Spleen (tissue), 11 donors: ENCODE data around the gene SMAD3. TPM values are rescaled to one million over a fixed set of nuclear protein-coding genes. Genes with fewer than 3 reads are reported as not detected.

Source experiments
- DNase-seq: peaks from one replicate; pipeline ENCODE4 v3.0.0-alpha.2; 2020
- H3K27ac ChIP-seq, 8 donors: fragments of 200-600 bp; sonication (generic) in 7 of 8; 1 replicate in 4 of 8; 2 replicates in 4 of 8; pipeline versions ENCODE4 v1.5.0 to v1.8.0; 2016 to 2021; ENCODE audit warnings: inconsistent platforms in 4 of 8, mild to moderate bottlenecking in 4 of 8, moderate library complexity in 1 of 8
- H3K27me3 ChIP-seq, 7 donors: fragments of 200-600 bp; sonication (generic) in 6 of 7; replicated peaks in 1 of 7; 1 replicate in 4 of 7; 2 replicates in 3 of 7; pipeline versions ENCODE4 v1.5.0 to v1.8.0; 2016 to 2021; ENCODE audit warnings: inconsistent platforms in 3 of 7, mild to moderate bottlenecking in 1 of 7
- H3K36me3 ChIP-seq, 6 donors: fragments of 200-600 bp; sonication (generic) in 5 of 6; 1 replicate in 4 of 6; 2 replicates in 2 of 6; pipeline versions ENCODE4 v1.5.0 to v1.8.0; 2016 to 2021; ENCODE audit warnings: inconsistent platforms in 2 of 6
- H3K4me1 ChIP-seq, 6 donors: fragments of 200-600 bp; sonication (generic) in 5 of 6; 1 replicate in 3 of 6; 2 replicates in 3 of 6; pipeline versions ENCODE4 v1.5.0 to v1.8.0; 2016 to 2021; ENCODE audit warnings: inconsistent platforms in 3 of 6
- H3K4me3 ChIP-seq, 8 donors: fragments of 200-600 bp; sonication (generic) in 7 of 8; 1 replicate in 4 of 8; 2 replicates in 4 of 8; pipeline versions ENCODE4 v1.5.0 to v1.8.0; 2016 to 2021; ENCODE audit warnings: inconsistent platforms in 4 of 8, mild to moderate bottlenecking in 4 of 8, moderate library complexity in 2 of 8
- H3K9me3 ChIP-seq, 8 donors: fragments of 200-600 bp; sonication (generic) in 7 of 8; 1 replicate in 4 of 8; 2 replicates in 4 of 8; pipeline versions ENCODE4 v1.5.0 to v1.8.0; 2016 to 2021; ENCODE audit warnings: inconsistent platforms in 4 of 8
- POLR2A ChIP-seq, 3 donors: fragments of 450-650 bp; IDR thresholded peaks; one replicate each; pipeline ENCODE4 v1.5.1; 2017; ENCODE audit warnings: antibody characterized with exemption in 3 of 3, mild to moderate bottlenecking in 1 of 3
- POLR2AphosphoS5 ChIP-seq, 3 donors: sonication (generic); formaldehyde crosslinking; IDR thresholded peaks; one replicate each; pipeline ENCODE4 v1.5.1; 2017; ENCODE audit warnings: antibody characterized with exemption in 3 of 3
- WGBS, 5 donors: extraction: QIAGEN DNeasy Blood & Tissue Kit in 3 of 5; methylation state at CpG; one replicate each; pipeline versions ENCODE4 v1.1.5 to v1.1.7; 2013 to 2018; 5-methylcytosine and 5-hydroxymethylcytosine counted together
- intact Hi-C: fragments of 100-400 bp; cut with DNase I; formaldehyde crosslinking; loops from one replicate; pipeline ENCODE4 v1.15.0; 2023; ENCODE audit warnings: low total_unique reads
- polyA plus RNA-seq, 3 donors: library from polyadenylated mRNA; stranded (reverse); fragments of 200-250 nt; gene quantifications; one replicate each; pipeline ENCODE4 v1.2.1, GENCODE V29; 2013
- total RNA-seq, 7 donors: library from RNA; depleted of rRNA in 3 of 7; stranded (reverse); fragments of >200 nt in 3 of 7; fragmentation: NEBNext Ultra II Directional in 4 of 7; extraction: Animal tissue kit (Norgen Biotek cat#: 25700) in 4 of 7; gene quantifications; one replicate each; pipeline versions ENCODE4 v1.1.0 to v1.2.1, GENCODE V29; 2016 to 2021
- TF ChIP-seq, protein P1 (sequence below), 11 experiments: fragments of 200-600 bp in 7 of 11; fragments of 450-650 bp in 4 of 11; sonication (generic) in 4 of 11; IDR thresholded peaks in 8 of 11; conservative IDR thresholded peaks in 3 of 11; 1 replicate in 7 of 11; 2 replicates in 4 of 11; pipeline versions ENCODE4 v1.4.0 to v1.8.0; 2016 to 2021; ENCODE audit warnings: antibody characterized with exemption in 11 of 11, inconsistent platforms in 4 of 11, mild to moderate bottlenecking in 1 of 11
- donor health status: healthy with polysubstance abuse.
- donor health status: DM: no; HTN: no; CAD: no; lungs with moderate emphysema.
- donor health status: DM: no; HTN: no; CAD: no.
- donor health status: Bipolar disorder and iron deficiency.
- donor health status: healthy.
- donor health status: DM: no; HTN: no; CAD: no.
- donor health status: DM: yes; HTN: yes; CAD: no.

The SMAD3 gene
- total and polyA plus RNA-seq, 10 donors: 8.3 to 78.4 (median 33.7) TPM

GRCh38 chr15:67083135-67083762 lies 17.8 kb downstream of the SMAD3 start:
- peaks cover 77 to 100% (median 99%) of the 10 kb centered on the region in 6 donors for H3K4me1 ChIP-seq
- H3K36me3 ChIP-seq: no peaks in the 10 kb centered on the region
- H3K27ac ChIP-seq: peak overlapping the region; percentile 55 to 85 (median 74)
- no peak for TF ChIP-seq POLR2AphosphoS5 (IDR thresholded peaks at IDR 0.05)
- TF ChIP-seq, protein P1, sequence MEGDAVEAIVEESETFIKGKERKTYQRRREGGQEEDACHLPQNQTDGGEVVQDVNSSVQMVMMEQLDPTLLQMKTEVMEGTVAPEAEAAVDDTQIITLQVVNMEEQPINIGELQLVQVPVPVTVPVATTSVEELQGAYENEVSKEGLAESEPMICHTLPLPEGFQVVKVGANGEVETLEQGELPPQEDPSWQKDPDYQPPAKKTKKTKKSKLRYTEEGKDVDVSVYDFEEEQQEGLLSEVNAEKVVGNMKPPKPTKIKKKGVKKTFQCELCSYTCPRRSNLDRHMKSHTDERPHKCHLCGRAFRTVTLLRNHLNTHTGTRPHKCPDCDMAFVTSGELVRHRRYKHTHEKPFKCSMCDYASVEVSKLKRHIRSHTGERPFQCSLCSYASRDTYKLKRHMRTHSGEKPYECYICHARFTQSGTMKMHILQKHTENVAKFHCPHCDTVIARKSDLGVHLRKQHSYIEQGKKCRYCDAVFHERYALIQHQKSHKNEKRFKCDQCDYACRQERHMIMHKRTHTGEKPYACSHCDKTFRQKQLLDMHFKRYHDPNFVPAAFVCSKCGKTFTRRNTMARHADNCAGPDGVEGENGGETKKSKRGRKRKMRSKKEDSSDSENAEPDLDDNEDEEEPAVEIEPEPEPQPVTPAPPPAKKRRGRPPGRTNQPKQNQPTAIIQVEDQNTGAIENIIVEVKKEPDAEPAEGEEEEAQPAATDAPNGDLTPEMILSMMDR (IDR thresholded peaks at IDR 0.05 in 8 of 11, conservative IDR thresholded peaks at IDR 0.05 in 3 of 11): peak in 1 of 11 experiments; percentile 17
- intact Hi-C loops: no loop called here
- no peaks in the 10 kb centered on the region for H3K9me3 ChIP-seq
- no peak for DNase-seq
- WGBS, 5 donors: 34 to 47% (median 40%) methylated on average over 12 of the region's 12 CpGs
- H3K4me3 ChIP-seq: peak overlapping the region in 1 of 8 donors; percentile 40
- H3K27me3 ChIP-seq: no peaks in the 10 kb centered on the region

DNA sequence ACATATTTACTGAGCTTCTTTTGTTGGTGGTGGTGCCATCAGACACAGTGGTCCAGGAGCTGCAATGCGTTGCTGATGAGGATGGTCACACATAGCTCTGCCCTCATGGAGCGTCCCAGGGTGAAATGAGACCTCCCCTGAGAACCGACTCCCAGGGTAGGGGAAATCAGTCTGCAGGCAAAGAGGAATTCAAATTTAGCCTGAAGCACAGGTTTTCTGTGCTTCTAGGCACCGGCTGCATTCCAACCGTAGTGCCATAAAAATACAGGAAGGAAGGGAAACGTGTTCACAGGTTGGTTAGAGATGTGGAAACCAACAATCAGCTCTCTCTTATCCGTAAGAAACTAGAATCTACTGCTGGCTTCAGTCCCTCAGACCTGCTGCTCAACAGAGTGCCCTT lies 19.2 kb downstream of the SMAD3 start:
- no peaks in the 10 kb centered on the region for H3K27me3 ChIP-seq
- H3K9me3 ChIP-seq: no peaks in the 10 kb centered on the region
- intact Hi-C loops: no loop called here
- TF ChIP-seq POLR2AphosphoS5 (IDR thresholded peaks at IDR 0.05) (no peak), POLR2A (IDR thresholded peaks at IDR 0.05) (no peak)
- TF ChIP-seq, protein P1 (IDR thresholded peaks at IDR 0.05 in 8 of 11, conservative IDR thresholded peaks at IDR 0.05 in 3 of 11): no peak
- H3K27ac ChIP-seq: peak overlapping the region; percentile 26 to 85 (median 71)
- no peak overlapping the region for H3K4me3 ChIP-seq
- peaks cover 76 to 100% (median 100%) of the 10 kb centered on the region in 6 donors for H3K4me1 ChIP-seq
- no peak for DNase-seq
- H3K36me3 ChIP-seq: no peaks in the 10 kb centered on the region
- 44 to 69% (median 59%) methylated on average over 7 of the region's 7 CpGs for WGBS, 5 donors

DNA sequence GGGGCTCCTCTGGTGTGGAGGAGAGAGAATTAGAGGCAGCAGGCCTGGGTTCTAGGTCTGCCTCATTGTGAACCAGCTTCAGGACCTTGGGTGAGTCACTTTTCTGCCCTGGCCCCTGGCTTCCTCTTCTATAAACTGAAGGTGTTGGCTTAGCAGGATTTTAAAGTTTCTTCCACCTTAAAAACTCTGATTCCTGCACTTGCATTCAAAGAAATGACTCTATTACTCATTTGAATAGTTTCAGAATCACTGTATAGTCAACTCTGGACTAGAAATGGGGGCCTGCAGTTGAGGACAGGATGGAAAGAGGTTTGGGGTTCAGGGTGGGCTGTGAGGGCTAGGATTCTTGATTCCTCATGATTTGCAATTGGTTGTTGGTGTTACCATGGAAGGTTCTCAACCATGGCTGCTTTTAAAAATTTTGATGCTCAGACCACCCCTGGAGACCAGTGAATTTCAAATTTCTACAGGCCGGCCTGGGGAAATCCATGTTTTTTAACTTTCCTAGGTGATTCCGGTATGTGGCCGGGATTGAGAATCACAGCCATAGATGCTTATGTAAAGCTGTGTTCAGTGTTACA lies 19.9 kb downstream of the SMAD3 start:
- Histone ChIP-seq H3K9me3 (no peaks in the 10 kb centered on the region), H3K4me1 (peaks cover 78 to 100% (median 99%) of the 10 kb centered on the region in 6 donors), H3K27me3 (no peaks in the 10 kb centered on the region), H3K4me3 (peak overlapping the region in 1 of 8 donors; percentile 19), H3K36me3 (no peaks in the 10 kb centered on the region), H3K27ac (peak overlapping the region; percentile 26 to 85 (median 71))
- intact Hi-C loops: no loop called here
- 67 to 82% (median 74%) methylated on average over 3 of the region's 3 CpGs for WGBS, 5 donors
- TF ChIP-seq POLR2AphosphoS5 (IDR thresholded peaks at IDR 0.05) (no peak), POLR2A (IDR thresholded peaks at IDR 0.05) (no peak)
- TF ChIP-seq, protein P1 (IDR thresholded peaks at IDR 0.05 in 8 of 11, conservative IDR thresholded peaks at IDR 0.05 in 3 of 11): no peak
- no peak for DNase-seq
